HS-27A (cell line): ENCODE results near the gene SLC39A1.
"Not testable (repeated sequence)": the region's sequence is repeated elsewhere in the genome, so short reads cannot be mapped to it uniquely, and the experiment has no call there.

Experiments used
- DNase-seq: peaks from one replicate; pipeline ENCODE4 v3.0.0-alpha.2; 2012; ENCODE audit warnings: low read depth, missing footprints

The SLC39A1 gene, protein sequence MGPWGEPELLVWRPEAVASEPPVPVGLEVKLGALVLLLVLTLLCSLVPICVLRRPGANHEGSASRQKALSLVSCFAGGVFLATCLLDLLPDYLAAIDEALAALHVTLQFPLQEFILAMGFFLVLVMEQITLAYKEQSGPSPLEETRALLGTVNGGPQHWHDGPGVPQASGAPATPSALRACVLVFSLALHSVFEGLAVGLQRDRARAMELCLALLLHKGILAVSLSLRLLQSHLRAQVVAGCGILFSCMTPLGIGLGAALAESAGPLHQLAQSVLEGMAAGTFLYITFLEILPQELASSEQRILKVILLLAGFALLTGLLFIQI

DNA sequence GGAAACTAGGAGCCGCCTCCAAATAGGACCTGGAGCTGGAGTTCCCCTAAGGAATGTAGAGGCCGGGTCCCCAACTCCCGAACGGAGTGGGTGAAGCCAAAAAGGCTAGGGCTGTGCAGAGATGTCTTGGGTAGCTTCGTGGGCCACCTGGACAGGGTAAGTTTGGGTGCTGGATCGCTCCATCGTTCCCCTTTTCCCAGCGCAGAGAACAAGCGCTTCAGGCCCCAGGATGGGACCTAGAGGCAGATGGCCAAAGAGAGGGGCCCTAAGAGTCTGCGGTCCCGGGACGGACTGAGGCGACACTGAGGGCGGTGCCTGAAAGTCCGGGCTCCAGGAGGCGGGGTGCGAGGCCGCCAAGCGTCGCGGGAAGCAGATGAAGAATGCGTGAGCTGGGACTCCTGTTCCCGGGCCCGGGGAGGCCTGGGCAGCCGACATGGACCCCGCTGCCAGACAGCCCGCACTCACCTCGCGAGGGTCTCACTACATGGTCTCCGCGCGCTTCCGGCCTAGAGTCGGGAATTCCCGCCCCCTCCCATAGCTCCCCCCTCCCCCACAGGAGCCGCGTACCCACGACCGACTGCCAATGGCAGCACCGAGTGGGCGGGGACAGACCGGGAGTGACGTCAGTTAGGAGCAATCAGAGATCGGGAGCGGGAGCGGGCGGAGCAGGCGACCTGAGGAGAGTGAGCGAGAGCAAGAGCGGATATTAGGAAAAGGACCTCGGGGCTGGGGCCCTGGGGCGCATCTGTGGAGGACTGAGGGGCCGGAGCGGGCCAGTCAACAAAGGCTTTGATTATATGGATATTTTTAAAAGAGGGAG is at the start of gene SLC39A1:
SLC39A1 (minus strand) TSS at position 508 of the 820 bp plus-strand sequence. CDS start 822 bp downstream, outside the sequence.
- DNase-seq, result peak; percentile 88

DNA sequence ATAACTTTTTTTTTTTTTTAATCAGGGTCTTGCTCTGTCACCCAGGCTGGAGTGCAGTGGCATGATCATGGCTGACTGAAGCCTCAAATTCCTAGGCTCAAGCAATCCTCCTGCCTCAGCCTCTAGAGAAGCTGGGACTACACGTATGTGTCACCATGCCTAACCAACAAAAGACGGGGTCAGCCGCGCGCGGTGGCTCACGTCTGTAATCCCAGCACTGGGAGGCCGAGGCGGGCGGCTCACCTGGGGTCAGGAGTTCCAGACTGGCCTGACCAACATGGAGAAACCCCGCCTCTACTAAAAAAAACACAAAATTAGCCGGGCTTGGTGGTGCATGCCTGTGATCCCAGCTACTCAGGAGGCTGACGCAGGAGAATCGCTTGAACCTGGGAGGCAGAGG is 49.2 kb upstream of the SLC39A1 start:
- not testable (repeated sequence) for DNase-seq

DNA sequence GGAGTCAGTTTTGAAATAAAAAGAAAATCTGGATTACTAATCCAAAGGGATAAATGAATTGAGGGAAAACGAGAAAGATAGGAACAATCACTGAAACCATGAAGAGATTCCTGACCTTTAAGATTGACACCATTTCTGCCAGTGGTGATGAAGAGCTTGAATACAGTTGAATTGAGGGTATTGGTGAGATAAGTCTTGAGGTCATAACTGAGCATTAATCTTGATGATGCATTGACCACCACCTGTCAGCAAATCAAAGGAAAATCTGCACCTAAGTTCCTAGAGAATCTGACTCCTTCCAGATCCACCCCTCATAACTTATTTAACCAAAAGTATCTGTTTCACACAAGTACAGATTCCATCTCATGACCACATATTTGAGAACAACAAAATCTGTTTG is 48.8 kb upstream of the SLC39A1 start:
- no peak for DNase-seq

DNA sequence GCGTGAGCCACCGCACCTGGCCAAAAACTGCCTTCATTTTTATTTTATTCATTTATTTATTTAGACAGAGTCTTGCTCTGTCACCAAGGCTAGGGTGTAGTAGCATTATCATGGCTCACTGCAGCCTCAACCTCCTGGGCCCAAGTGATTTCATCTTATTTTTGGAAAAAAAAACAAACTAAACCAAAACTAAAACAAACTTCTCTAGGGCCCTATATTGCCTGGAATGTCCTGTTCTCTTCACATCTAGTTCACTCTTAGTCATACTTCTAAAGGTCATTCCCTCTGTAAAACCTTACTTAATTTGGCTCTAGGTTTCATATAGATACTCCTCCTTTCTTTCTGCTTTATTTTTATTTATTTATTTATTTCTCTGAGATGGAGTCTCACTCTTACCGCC is 42.8 kb upstream of the SLC39A1 start:
- DNase-seq, result no peak

DNA sequence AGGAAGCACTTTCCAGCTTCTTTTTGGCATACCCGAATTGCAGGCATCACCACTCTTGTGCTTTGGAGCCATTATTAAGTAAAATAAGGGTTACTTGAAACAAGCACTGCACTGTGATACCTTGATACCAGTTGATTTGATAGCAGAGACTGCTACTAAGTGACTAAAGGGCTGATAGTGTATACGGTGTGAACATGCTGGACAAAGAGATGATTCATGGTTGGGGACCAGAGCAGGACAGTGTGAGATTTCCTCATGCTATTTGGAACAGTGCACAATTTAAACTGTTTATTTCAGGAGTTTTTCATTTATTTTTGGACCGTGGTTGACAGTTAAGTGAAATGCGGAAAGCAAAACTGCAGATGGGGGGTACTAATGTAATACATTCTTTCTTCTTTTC is 37.1 kb upstream of the SLC39A1 start:
- no peak for DNase-seq

DNA sequence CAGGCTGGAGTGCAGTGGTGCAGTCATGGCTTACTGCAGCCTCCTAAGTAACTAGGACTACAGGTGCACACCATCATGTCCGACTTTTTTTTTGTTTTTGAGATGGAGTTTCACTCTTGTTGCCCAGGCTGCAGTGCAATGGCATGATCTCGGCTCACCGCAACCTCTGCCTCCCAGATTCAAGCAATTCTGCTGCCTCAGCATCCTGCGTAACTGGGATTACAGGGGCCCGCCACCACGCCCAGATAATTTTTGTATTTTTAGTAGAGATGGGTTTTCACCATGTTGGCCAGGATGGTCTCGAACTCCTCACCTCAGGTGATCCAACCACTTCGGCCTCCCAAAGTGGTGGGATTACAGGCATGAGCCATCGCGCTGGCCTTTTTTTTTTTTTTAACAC is 33.5 kb upstream of the SLC39A1 start:
- DNase-seq, result not testable (repeated sequence)

DNA sequence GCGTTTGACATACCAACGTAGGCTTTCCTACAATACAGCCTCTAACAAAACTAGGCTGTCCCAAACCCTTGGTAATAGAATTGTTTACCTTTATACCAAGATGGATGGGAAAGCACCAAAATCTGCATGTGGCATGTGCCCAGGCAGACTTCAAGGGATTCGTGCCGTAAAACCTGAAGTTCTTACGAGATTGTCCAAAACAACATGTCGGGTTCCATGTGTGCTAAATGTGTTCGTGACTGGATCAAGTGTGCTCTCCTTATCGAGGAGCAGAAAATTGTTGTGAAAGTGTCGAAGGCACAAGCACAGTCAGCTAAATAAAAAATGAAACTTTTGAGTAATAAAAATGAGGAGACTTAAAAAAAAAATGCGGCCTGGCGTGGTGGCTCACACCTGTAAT is 32.3 kb upstream of the SLC39A1 start:
- DNase-seq, result no peak

DNA sequence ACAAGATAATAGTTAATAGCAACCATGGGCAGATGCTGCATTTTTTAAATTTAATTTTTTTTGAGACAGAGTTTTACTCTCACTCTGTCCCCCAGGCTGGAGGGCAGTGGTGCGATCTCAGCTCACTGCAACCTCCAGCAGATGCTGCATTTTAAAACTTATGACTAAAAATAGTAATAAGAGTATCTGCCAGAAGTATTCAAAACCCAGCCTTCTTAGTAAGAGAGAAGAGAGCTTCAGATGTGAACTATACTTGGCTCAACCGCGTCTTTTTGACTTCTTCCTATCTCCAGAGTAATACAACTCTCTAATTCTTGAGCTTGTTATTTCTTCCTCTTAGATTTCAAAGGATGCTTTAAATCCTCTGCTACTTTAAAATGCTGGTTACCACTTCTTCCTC is 31.9 kb upstream of the SLC39A1 start:
- DNase-seq, result no peak

DNA sequence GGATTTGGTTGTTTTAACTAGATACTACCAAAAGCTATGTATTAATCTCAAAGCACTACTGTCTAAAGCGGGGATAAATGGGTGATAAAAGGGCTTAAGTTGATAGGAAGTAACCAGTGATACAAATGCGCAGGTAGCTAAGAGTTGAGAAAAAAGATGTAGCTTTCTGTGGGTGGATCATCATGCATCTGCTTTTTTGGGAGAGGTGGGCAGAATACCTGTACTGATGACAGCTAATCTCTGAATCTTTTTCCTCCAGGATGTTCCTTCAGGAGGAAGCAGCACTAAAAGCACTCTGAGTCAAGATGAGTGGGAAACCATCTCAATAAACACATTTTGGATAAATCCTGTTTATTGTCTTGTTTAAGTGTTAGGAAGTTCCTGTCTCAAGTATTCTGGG is 28.5 kb upstream of the SLC39A1 start:
- DNase-seq, result no peak

DNA sequence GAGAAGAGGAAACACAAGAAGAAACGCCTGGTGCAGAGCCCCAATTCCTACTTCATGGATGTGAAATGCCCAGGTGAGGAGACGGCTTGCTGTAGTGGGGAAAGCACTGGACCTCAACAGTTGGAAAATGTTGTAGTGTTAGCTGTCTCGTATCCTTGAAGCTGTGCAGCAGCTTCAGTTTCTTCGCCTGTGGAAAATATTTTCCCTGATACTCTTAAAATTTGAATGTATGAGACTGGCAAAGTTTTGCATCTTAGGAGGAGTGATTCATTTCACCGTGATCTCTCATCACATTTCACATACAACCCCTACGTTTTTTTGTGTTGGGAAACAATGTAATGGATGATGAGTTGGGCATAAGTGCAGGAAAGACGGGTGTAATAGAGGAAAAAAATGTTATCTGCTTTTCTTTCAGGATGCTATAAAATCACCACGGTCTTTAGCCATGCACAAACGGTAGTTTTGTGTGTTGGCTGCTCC is 27.9 kb upstream of the SLC39A1 start:
- DNase-seq, result no peak

DNA sequence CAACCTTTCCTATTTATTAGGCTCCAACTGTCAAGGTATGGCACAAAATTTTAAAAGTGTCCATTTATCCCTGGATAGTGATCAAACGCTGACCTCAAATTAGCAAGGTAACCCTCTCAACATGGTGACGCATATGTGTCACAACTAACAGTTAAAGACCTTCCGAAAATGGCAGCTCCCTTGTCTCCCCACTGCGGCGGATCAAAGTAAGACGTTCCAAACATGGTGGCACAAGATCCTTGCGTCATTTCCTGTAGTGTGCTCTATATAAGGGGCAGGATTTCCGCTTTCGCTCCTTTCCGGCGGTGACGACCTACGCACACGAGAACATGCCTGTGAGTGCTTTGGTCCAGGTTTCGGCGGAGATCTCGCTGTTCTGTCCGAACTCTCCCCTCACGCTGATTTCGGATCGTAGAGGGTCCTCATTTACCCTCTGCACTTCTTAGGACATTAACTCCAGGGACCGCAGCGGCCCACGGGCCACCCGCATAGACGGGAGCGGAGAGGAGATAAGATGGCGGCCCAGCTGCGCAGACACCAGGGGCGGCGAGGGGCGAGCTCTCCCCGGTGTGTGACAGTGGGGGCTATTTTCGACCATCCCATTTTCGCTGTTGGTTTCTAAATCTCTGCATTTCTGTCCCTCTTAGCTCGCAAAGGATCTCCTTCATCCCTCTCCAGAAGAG is 27.3 kb upstream of the SLC39A1 start, which contains the start of gene RPS27:
RPS27 (plus strand) TSS at position 295 of the 683 bp plus-strand sequence; CDS start at position 330, 35 bp downstream.
- peak; percentile 89 for DNase-seq

DNA sequence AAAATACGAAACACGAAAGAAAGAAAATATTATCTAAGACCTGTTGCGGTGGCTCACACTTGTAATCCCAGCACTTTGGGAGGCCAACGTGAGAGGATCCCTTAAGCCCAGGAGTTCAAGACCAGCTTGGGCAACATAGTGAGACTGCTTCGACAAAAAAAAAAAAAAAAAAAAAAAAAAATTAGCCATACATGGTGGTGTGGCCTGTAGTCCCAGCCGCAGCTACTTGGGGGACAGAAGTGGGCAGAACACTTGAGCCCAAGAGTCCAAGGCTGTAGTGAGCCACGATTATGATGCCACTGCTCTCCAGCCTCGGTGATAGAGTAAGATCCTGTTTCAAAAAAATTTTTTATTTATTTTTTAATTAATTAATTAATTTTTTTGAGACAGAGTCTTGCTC is 24.3 kb upstream of the SLC39A1 start:
- DNase-seq, result no peak

DNA sequence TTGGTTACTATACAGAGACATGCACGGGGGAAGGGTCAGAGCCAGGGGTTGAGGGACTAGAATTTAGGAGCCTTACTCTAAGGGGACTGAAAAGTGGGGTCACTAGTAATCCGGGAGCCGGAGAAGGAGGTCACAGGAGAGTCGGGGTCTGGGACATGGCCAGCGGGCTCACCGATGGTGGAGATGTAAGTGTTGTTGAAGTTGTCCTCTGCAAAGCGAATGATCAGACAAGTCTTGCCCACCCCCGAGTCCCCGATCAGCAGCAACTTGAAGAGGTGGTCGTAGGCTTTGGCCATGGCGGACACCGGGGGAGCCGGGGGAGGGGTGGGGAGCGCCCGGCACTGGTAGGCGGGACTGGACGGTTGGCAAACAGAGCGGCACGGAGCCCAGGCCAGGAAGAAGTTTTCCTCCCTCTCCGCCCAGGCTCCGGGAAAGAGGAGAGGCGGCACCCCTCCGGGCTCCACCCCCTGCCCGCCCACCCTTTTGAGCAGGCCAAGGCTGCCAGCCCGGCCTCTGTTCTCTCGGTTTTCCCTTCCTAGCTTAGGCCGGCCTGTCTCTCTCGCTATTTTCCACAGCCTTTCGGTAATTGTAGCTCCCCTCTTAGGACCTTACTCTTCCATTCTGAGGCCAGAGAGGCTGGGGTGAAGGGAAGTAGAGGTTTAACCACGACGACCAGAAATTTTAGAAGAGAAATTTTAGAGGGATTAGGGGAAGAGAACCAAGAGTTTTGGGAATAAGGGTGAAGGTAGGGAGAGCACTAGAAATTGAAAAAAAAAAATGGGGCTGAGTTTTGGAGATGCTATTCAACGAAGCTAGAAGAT is 22.8 kb upstream of the SLC39A1 start, which contains the start of gene RAB13:
RAB13 (minus strand) TSS at position 399 of the 821 bp plus-strand sequence; CDS start at position 296, 103 bp downstream.
- peak; percentile 60 for DNase-seq

DNA sequence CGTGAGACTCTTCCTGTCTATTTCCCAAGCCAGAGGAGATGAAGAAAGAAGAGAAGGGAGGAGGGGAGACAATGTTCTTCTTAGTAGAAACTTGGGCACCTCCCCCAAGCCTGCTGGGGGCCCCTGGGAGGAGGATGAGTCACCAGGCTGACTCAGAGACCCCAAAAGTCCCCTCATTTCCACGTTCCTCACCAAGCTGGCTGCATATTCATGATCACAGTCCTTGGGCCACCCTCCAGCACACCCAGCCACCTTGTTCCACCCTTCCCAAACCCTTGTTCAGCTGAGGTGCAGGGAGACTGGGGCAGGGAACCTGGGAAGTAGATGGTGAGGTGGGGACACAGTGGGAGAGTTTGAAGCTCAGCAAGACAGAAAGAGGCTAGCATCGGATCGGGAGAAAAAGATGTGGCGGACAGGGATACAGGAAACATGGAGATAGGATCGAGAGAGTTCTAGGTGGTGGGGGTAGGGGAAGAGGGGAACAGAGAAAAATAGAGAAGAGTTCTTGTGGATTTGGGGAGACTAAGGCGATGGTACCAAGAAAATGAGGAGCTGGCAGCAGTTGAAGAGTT is 22.1 kb upstream of the SLC39A1 start:
- DNase-seq, result peak; percentile 36

DNA sequence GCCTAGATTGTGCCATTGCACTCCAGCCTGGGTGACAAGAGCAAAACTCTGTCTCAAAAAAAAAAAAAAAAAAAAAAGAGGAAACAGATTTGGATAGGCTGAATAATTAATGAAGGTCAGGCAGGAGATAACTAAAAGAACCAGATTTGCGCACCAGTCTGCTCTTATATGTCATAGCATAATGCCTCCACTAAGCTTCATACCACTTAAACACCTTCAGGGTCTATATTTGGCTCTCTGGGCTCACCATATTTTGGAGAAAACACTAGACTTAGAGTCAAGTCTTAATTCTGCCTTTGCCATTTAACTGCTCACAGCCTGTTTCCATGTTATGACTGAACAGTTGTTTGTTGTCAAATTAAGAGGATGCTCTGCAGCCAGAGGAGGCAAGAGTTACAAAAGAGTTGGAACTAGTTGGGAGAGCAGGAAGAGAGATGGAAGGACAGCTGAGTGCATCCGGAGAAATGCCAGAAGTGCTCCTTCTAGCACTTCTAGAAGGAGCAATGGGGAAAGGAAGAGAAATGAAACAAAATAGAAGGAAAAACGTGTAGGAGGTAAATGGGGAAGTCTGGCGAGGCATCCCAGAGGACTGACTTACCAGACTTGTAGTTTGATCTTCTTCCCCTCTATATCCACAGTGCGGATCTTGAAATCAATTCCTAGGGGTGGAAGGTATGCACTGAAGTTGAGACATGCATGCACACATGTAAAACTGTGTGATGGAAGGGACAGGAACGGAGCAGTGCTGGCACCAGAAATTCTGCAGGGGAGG is 21.0 kb upstream of the SLC39A1 start:
- DNase-seq, result no peak

DNA sequence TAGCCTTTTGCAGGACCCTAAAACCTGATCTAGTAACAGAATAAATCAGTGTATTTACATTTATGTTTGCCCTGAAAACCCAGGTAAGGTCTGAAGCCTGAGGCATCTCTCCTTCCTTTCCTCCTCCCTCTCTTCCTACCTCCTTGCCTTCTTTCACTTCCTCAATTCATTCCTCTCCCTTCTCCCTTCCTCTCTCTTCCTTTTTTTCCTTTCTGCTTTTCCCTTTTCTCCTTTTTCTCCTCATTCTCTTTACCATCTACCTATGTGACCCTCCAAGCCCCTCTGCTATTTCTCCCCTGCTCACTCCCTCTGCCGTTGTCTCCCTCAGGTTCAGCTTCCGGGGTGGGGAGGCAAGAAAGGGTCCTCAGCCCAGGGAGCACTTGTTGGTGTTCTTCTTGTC is 18.4 kb upstream of the SLC39A1 start:
- not testable (repeated sequence) for DNase-seq

DNA sequence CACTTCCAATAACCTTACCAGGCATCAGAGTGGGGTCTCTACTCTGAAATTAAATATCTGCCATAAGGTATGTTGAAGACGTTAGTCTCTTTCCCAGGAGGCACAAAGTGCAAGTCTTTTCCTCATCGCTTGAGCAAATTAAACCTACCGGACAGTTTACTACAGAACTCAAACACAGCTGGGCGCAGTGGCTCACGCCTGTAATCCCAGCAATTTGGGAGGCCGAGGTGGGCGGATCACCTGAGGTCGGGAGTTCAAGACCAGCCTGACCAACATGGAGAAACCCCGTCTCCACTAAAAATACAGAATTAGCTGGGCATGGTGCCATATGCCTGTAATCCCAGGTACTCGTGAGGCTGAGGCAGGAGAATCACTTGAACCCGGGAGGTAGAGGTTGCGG is 15.8 kb upstream of the SLC39A1 start:
- DNase-seq, result not testable (repeated sequence)

DNA sequence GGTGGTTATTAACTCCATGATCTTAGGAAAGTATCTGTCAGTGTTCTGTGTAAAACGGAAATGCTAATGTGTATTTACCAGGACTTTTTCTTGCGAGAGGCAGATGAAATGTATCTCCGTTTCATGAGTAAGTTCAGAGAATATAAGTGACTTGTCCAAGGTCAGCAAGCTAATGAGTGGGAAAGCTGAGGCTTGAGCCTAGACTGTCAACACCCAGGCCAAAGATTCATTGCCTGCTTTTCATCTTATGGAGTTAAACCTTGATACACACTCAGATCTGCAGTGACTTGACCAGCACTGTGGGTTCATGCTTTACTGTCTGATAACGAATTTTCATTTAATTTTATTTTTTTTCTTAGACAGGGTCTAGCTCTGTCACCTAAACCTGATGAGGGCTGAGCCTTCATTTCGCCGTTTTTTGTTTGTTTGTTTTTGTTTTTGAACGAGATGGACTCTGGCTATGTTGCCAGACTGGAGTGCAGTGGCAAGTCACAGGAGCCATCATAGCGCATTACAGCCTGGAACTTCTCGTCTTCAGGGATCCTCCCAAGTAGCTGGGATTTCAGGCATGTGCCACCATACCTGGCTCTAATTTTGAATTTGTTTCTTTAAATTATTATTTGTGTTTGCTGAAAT is 15.1 kb upstream of the SLC39A1 start:
- DNase-seq, result no peak
